G401.6 (cell line): ENCODE data around the gene FCHSD2.
"Not testable (repeated sequence)": the region's sequence is repeated elsewhere in the genome, so short reads cannot be mapped to it uniquely, and the experiment has no call there.

Experiments
- FAIRE-seq: peaks from 2 replicates; lab custom pipeline; 2012; peaks lifted over from hg19 to GRCh38; lab: Jason Lieb, UNC

Gene FCHSD2

DNA sequence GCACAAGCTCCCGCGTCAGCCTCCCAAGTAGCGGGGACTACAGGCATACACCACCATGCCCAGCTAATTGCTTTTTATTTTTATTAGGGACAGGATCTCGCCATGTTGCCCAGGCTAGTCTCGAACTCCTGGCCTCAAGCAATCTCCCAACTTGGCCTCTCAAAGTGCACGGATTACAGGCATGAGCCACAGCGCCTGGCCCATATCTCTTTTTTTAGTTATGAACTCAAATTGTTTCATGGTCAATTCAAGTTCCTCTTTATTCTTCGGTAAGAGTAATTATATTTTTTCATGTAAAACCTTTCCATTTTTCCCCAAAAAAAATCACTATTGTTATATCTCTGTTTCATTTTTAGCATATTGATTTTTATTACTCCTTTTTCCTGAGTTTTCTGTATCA is 25.5 kb downstream of the FCHSD2 start:
- FAIRE-seq = no peak

DNA sequence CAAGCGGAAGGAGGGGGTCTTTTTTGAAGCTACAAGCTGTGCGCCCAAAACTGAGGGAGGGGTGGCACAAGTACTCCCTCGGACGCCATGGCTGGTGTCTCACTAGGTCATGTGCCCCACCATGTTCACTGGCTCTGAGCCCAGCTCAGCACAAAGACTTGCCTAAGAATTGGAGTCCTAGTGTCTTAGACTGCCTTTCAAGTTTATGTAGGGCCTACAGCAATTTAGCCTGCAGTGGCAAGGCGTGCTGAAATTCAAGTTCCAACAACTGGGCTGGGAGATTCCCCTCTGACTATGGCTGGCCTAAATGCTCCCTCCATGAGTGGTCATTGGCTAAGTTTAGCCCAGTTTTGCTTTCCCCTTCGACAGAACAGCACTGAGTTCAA is 27.3 kb downstream of the FCHSD2 start:
- FAIRE-seq = no peak

GRCh38 chr11:73114110-73114834 is 27.8 kb downstream of the FCHSD2 start:
- no peak for FAIRE-seq

- FAIRE-seq = no peak
Observed at GRCh38 chr11:73113426-73113825, 28.7 kb downstream of the FCHSD2 start.

GRCh38 chr11:73107597-73107996 is 34.5 kb downstream of the FCHSD2 start:
- no peak for FAIRE-seq

- FAIRE-seq = no peak
Observed at GRCh38 chr11:73106347-73106746, 35.8 kb downstream of the FCHSD2 start.

GRCh38 chr11:73100578-73100977 is 41.5 kb downstream of the FCHSD2 start:
- no peak for FAIRE-seq

DNA sequence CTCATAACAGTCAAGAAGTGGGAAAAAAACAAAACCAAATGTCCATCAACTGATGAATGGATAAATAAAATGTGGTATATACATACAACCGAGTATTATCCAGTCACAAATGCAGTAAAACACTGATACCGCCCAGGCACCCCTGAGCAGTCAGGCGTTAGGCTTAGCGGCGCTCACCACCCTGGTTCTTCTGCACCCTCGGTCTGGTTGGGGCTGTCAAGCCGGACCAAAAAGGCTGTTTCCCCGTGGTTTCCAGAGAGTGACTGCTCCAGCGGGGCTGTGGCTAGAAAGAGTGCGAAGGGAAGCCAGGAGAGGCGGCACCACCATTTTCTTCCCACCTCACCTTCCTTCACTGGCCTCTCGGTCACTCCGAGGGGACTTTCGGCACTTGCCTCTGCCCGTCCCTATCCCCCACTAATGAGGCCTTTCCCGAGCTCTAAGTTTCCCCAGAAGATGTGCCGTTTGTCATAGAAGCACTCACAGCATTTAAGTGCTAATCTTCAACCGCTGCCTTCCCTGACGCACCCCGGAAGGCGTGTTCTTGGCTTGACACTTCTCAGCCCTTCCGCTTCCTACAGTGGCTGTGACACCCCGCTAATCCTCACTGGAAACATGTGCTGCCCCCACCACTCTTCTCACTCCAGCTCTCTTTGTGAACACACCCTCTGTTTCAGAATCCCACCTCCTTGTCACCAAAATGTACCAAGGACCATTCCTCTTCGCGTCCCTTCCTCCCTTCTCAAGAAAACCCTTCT is 42.4 kb downstream of the FCHSD2 start:
- no peak for FAIRE-seq

DNA sequence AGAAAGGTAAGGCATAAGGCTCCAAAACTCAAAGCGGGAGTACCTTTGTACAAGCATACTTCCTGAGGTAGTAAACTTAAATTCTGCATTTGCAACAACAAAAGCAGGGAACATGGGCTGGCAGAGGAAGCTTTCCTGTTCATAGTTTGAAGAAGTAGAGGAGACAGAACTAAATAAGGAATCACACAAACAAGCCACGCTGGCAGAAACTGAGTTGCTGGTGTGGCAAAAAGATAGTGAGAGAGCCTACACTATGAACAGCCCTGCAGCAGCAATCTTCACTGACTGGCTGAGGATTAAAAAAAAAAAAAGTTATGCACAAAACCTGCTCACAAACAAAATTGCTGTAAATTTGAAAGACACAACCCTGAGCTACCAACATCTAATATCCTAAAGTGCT is 46.5 kb downstream of the FCHSD2 start:
- FAIRE-seq = no peak

- FAIRE-seq = no peak
Observed at GRCh38 chr11:73091521-73092305, 50.4 kb downstream of the FCHSD2 start.

- FAIRE-seq = no peak
Observed at GRCh38 chr11:73087730-73088129, 54.4 kb downstream of the FCHSD2 start.

GRCh38 chr11:73085189-73085875 is 56.8 kb downstream of the FCHSD2 start:
- FAIRE-seq = no peak

DNA sequence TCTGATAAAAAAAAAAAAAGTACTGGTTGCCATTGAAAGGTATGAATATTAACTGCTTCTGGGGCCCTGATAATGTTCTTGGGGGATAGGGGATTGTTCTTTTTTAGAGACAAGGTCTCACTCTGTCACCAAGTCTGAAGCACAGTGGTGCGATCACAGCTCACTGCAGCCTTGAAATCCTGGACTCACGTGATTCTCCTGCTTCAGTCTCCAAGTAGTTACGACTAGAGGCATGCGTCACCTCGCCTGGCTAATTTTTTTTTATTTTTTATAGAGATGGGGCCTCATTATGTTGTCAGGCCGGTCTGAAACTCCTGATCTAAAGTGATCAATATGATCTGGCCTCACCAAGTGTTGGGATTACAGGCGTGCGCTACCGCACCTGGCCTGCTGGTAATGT is 63.5 kb downstream of the FCHSD2 start:
- FAIRE-seq = no peak

- FAIRE-seq = no peak
Observed at GRCh38 chr11:73077454-73077853, 64.7 kb downstream of the FCHSD2 start.

GRCh38 chr11:73074319-73074718 is 67.8 kb downstream of the FCHSD2 start:
- no peak for FAIRE-seq

GRCh38 chr11:73072935-73073481 is 69.1 kb downstream of the FCHSD2 start:
- no peak for FAIRE-seq

DNA sequence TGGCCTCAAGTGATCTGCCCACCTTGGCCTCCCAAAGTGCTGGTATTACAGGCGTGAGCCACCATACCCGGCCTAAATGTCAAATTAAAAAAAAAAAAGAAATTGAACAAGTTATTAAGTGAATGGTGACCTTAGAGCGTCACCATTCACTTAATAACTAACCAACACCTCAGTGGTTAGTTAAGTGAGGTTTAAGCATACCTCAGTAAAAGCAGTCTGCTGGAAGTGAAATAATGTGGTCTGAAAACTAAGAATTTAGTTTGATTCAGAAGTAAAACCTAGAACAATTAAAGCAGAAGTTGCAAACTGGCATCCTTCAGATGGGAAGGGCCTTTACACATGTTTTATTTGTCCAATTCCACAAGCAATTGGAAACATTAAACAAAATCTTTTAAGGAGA is 71.5 kb downstream of the FCHSD2 start:
- no peak for FAIRE-seq

DNA sequence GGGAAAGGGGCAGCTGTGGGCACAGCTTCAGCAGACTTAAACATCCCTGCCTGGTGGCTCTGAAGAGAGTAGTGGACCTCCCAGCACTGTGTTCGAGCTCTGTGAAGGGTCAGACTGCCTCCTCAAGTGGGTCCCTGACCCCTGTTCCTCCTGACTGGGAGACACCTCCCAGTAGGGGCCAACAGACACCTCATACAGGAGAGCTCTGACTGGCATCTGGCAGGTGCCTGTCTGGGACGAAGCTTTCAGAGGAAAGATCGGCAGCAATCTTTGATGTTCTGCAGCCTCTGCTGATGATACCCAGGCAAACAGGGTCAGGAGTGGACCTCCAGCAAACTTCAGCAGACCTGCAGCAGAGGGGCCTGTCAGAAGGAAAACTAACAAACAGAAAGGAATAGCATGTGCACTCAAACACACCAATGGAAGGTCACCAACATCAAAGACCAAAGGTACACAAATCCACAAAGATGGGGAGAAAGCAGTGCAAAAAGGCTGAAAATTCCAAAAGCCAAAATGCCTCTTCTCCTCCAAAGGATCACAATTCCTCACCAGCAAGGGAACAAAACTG is 80.2 kb downstream of the FCHSD2 start:
- not testable (repeated sequence) for FAIRE-seq

- not testable (repeated sequence) for FAIRE-seq
Observed at GRCh38 chr11:73061434-73061833, 80.7 kb downstream of the FCHSD2 start.

GRCh38 chr11:73059915-73060314 is 82.2 kb downstream of the FCHSD2 start:
- no peak for FAIRE-seq

- no peak for FAIRE-seq
Observed at GRCh38 chr11:73058989-73059674, 83.0 kb downstream of the FCHSD2 start.
